HepG2 (cell line): ENCODE measurements around the gene CKB. TPM values are rescaled to one million over a fixed set of nuclear protein-coding genes. Genes with fewer than 3 reads are reported as not detected.

ENCODE experiments used
- CTCF ChIP-seq: sonication (generic); formaldehyde crosslinking; IDR thresholded peaks from 2 replicates; pipeline ENCODE4 v1.5.0; 2020; ENCODE audit warnings: mild to moderate bottlenecking, missing genetic modification reagents, moderate library complexity
- GABPA ChIP-seq, 2 experiments: IDR thresholded peaks; 2 replicates each; pipeline ENCODE4 v1.6.1; 2011 to 2016; ENCODE audit warnings: low read depth in 2 of 2, low read length in 1 of 2, missing biosample characterization in 1 of 2, missing genetic modification characterization in 1 of 2
- JARID2 ChIP-seq: sonication (generic); formaldehyde crosslinking; IDR thresholded peaks from 2 replicates; pipeline ENCODE4 v1.8.1; 2023; ENCODE audit warnings: missing genetic modification reagents, inconsistent platforms; ENCODE audit not compliant: insufficient replicate concordance
- LCORL ChIP-seq, 2 experiments: fragments of 450-650 bp in 1 of 2; sonication (generic) in 1 of 2; formaldehyde crosslinking in 1 of 2; IDR thresholded peaks; 2 replicates each; pipeline versions ENCODE4 v1.5.0 to v1.6.1; 2017 to 2020; ENCODE audit warnings: antibody characterized with exemption in 1 of 2, missing genetic modification reagents in 1 of 2
- NFE2L1 ChIP-seq: sonication (generic); formaldehyde crosslinking; IDR thresholded peaks from 2 replicates; pipeline ENCODE4 v1.4.0; 2020; ENCODE audit warnings: missing genetic modification reagents, mild to moderate bottlenecking, borderline replicate concordance
- RBM22 ChIP-seq: fragments of 200-400 bp; formaldehyde crosslinking; optimal IDR thresholded peaks from 2 replicates; pipeline ENCODE3; 2017; ENCODE audit warnings: mild to moderate bottlenecking, low read length, moderate library complexity
- RXRA ChIP-seq: sonication (generic); formaldehyde crosslinking; IDR thresholded peaks from 2 replicates; pipeline ENCODE4 v1.5.1; 2020; ENCODE audit warnings: missing genetic modification reagents
- SP2 ChIP-seq: sonication (generic); formaldehyde crosslinking; IDR thresholded peaks from 2 replicates; pipeline ENCODE4 v1.5.1; 2020; ENCODE audit warnings: mild to moderate bottlenecking, missing genetic modification reagents
- ZBTB42 ChIP-seq: sonication (generic); formaldehyde crosslinking; IDR thresholded peaks from 2 replicates; pipeline ENCODE4 v1.5.0; 2020; ENCODE audit warnings: mild to moderate bottlenecking, missing genetic modification reagents
- ZNF18 ChIP-seq: sonication (generic); formaldehyde crosslinking; IDR thresholded peaks from 2 replicates; pipeline ENCODE4 v1.8.0; 2022; ENCODE audit warnings: mild to moderate bottlenecking, missing genetic modification reagents; ENCODE audit not compliant: insufficient replicate concordance
- ZNF510 ChIP-seq: sonication (generic); formaldehyde crosslinking; IDR thresholded peaks from 2 replicates; pipeline ENCODE4 v1.4.0; 2020; ENCODE audit warnings: low read depth, mild to moderate bottlenecking, missing genetic modification reagents
- ZNF710 ChIP-seq: sonication (generic); formaldehyde crosslinking; IDR thresholded peaks from 2 replicates; pipeline ENCODE4 v1.5.0; 2020; ENCODE audit warnings: mild to moderate bottlenecking, missing genetic modification reagents, borderline replicate concordance
- ZNF746 ChIP-seq: sonication (generic); formaldehyde crosslinking; IDR thresholded peaks from 2 replicates; pipeline ENCODE4 v1.8.0; 2022; ENCODE audit warnings: mild to moderate bottlenecking, missing genetic modification reagents
- polyA plus RNA-seq, 8 experiments: library from polyadenylated mRNA; depleted of rRNA in 3 of 8; stranded (reverse) in 7 of 8; unstranded in 1 of 8; fragments of >200 nt; fragmentation: Illumina TruSeq in 4 of 8; extraction: Trizol in 4 of 8; gene quantifications; 2 replicates each; pipeline versions ENCODE4 v1.2.1 to v1.2.3, GENCODE V29; 2011 to 2016; ENCODE audit warnings: low read depth in 4 of 8, missing spikeins in 1 of 8, mixed read lengths in 1 of 8; ENCODE audit not compliant: insufficient read depth in 1 of 8
- total RNA-seq, 5 experiments: library from RNA; depleted of rRNA; stranded (reverse); fragments of >200 nt; fragmentation: Illumina TruSeq; extraction: Trizol; gene quantifications; 2 replicates each; pipeline ENCODE4 v1.2.3, GENCODE V29; 2016; ENCODE audit warnings: low read depth in 1 of 5
- TF ChIP-seq, protein P1 (sequence below), 2 experiments: fragments of 450-650 bp in 1 of 2; sonication (generic) in 1 of 2; formaldehyde crosslinking in 1 of 2; IDR thresholded peaks; 2 replicates each; pipeline versions ENCODE4 v1.6.1 to v1.8.0; 2016 to 2022; ENCODE audit warnings: antibody characterized with exemption in 1 of 2, mild to moderate bottlenecking in 1 of 2, missing genetic modification reagents in 1 of 2

CKB gene
- total and polyA plus RNA-seq, 2 of the 13 experiments (the other 11 are each of a cell fraction or from before 2014, with no cell fraction given) = 82.3 to 217 TPM

DNA sequence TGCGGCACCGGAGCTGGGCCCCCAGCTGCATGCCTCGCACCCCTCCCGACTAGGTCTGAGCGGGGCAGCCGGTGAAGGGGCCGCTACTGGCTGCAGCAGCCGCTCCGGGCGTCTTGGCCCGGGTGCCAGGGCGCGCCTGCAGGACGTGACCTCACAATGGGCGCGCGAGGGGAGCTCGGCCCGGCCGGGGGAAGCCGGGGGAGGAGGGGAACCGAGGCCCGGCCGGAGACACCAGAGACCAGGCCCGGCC, 39.5 kb upstream of the CKB start (continued):
- 0 out of 2 replicates have a peak, but pooled peaks have one; percentile 16 for TF ChIP-seq ZNF710 (CRISPR knock-in tag)
- no peak for TF ChIP-seq ZNF18 (CRISPR knock-in tag)
- 0 out of 2 replicates have a peak, but pooled peaks have one; percentile 47 for TF ChIP-seq NFE2L1 (CRISPR knock-in tag)
- TF ChIP-seq ZNF510 = no peak
- TF ChIP-seq ZBTB42 = 0 out of 2 replicates have a peak, but pooled peaks have one; percentile 27
- TF ChIP-seq, protein P1, sequence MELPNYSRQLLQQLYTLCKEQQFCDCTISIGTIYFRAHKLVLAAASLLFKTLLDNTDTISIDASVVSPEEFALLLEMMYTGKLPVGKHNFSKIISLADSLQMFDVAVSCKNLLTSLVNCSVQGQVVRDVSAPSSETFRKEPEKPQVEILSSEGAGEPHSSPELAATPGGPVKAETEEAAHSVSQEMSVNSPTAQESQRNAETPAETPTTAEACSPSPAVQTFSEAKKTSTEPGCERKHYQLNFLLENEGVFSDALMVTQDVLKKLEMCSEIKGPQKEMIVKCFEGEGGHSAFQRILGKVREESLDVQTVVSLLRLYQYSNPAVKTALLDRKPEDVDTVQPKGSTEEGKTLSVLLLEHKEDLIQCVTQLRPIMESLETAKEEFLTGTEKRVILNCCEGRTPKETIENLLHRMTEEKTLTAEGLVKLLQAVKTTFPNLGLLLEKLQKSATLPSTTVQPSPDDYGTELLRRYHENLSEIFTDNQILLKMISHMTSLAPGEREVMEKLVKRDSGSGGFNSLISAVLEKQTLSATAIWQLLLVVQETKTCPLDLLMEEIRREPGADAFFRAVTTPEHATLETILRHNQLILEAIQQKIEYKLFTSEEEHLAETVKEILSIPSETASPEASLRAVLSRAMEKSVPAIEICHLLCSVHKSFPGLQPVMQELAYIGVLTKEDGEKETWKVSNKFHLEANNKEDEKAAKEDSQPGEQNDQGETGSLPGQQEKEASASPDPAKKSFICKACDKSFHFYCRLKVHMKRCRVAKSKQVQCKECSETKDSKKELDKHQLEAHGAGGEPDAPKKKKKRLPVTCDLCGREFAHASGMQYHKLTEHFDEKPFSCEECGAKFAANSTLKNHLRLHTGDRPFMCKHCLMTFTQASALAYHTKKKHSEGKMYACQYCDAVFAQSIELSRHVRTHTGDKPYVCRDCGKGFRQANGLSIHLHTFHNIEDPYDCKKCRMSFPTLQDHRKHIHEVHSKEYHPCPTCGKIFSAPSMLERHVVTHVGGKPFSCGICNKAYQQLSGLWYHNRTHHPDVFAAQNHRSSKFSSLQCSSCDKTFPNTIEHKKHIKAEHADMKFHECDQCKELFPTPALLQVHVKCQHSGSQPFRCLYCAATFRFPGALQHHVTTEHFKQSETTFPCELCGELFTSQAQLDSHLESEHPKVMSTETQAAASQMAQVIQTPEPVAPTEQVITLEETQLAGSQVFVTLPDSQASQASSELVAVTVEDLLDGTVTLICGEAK (IDR thresholded peaks at IDR 0.05) = no peak
- TF ChIP-seq, protein P1 (CRISPR knock-in tag; IDR thresholded peaks at IDR 0.05) = 0 out of 2 replicates have a peak, but pooled peaks have one; percentile 37
- TF ChIP-seq RBM22 = no peak
- no peak for TF ChIP-seq CTCF (CRISPR knock-in tag)
- TF ChIP-seq LCORL (IDR thresholded peaks at IDR 0.05) = no peak
- peak; percentile 45; the same call in 1 of the 2 replicates for TF ChIP-seq LCORL (CRISPR knock-in tag; IDR thresholded peaks at IDR 0.05)
- TF ChIP-seq JARID2 (CRISPR knock-in tag) = no peak
- no peak for TF ChIP-seq ZNF746 (CRISPR knock-in tag)
- TF ChIP-seq SP2 (CRISPR knock-in tag) = peak; percentile 29; the same call in 1 of the 2 replicates
- TF ChIP-seq RXRA (CRISPR knock-in tag) = 0 out of 2 replicates have a peak, but pooled peaks have one; percentile 28
- TF ChIP-seq GABPA (IDR thresholded peaks at IDR 0.05; ENCODE audit: low read depth, low read length) = no peak
- peak; percentile 2; the same call in 1 of the 2 replicates for TF ChIP-seq GABPA (CRISPR knock-in tag; IDR thresholded peaks at IDR 0.05; ENCODE audit: low read depth)
